ENCODE measurements around the gene LAPTM4A. TPM values are rescaled to one million over a fixed set of nuclear protein-coding genes. Genes with fewer than 3 reads are reported as not detected.
"Not testable (repeated sequence)": the region's sequence is repeated elsewhere in the genome, so short reads cannot be mapped to it uniquely, and the experiment has no call there.

The LAPTM4A gene
- total and polyA plus RNA-seq, 10 of the 15 experiments (the other 5 are each of a cell fraction or from before 2014, with no cell fraction given), result 17.8 to 107 (median 45.8) TPM

DNA sequence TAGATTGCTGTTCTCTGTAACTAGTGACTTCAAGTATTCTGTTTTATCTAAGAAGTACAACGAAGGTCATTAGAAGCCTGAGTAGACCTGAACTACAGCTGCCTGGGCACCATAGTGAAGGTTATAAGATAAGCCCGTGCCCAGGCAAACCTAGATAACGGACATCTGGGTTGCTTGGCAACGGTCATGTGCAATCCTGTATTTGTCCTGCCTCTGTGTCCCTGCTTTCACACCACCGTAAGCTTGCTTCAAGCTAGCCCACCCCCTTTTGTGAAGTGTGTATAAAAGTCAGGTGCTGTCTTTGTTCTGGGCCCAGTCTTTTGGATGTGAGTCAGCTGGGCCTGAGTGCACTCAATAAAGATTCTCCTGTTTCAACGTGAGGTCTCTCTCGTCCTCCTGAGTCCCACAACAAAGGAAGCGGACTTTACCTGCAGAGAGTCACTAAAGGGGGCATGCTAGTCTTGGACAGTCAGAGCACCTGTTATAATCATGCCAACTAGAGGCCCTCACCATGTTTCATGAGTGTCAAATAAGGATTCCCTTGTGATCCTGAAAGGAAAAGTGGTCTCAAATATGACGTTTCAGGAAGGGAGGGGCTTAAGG is 22.7 kb upstream of the LAPTM4A start:
- H3K4me2 ChIP-seq (ENCODE audit: control insufficient read depth, insufficient read depth); H3K4me3 ChIP-seq; H3K9ac ChIP-seq (ENCODE audit: control insufficient read depth, insufficient read depth, low read length); H3K27me3 ChIP-seq (replicated peaks in 1 of 2; ENCODE audit: control insufficient read depth in 2 of 2, insufficient read depth in 2 of 2, low read length in 1 of 2); H3K4me1 ChIP-seq (ENCODE audit: control insufficient read depth, insufficient read depth, low read length); H3K27ac ChIP-seq (ENCODE audit: control insufficient read depth, insufficient read depth); in situ Hi-C loops (cut with MboI); ATAC-seq; H3K79me2 ChIP-seq (ENCODE audit: control insufficient read depth, insufficient read depth, low read length); intact Hi-C loops (cut with micrococcal nuclease; ENCODE audit: unreplicated experiment); H4K20me1 ChIP-seq (ENCODE audit: control insufficient read depth, insufficient read depth); H3K9me3 ChIP-seq (replicated peaks; ENCODE audit: control insufficient read depth, insufficient read depth, low read length); H2AFZ ChIP-seq (ENCODE audit: control insufficient read depth, low read depth, low read length); FAIRE-seq; H3K36me3 ChIP-seq (ENCODE audit: control insufficient read depth in 2 of 2, insufficient read depth in 2 of 2, low read length in 1 of 2); DNase-seq (ENCODE audit: low read depth, low spot score); RAD21 ChIA-PET (ENCODE audit: unreplicated experiment); BruUV-seq (replicated peaks): not testable (repeated sequence)
- 26% methylated on average over 9 of the region's 9 CpGs for WGBS (ENCODE audit: insufficient coverage, insufficient replicate concordance, low lambda C conversion rate, missing lambda C conversion rate)
- POLR2A ChIA-PET, result interaction anchor here (0.6 kb wide), 1 partner anchor 46 kb away, joined by 4 read pairs; no protein-coding TSS in a partner anchor
- SMC1A ChIA-PET (ENCODE audit: uncharacterized antibody, unreplicated experiment), result interaction anchor here (1.1 kb wide), 1 partner anchor 16 kb away, joined by 3 read pairs; no protein-coding TSS in a partner anchor
- CTCF ChIA-PET, result interaction anchor here (1.0 kb wide), 1 partner anchor 58 kb away, joined by 4 read pairs; no protein-coding TSS in a partner anchor

DNA sequence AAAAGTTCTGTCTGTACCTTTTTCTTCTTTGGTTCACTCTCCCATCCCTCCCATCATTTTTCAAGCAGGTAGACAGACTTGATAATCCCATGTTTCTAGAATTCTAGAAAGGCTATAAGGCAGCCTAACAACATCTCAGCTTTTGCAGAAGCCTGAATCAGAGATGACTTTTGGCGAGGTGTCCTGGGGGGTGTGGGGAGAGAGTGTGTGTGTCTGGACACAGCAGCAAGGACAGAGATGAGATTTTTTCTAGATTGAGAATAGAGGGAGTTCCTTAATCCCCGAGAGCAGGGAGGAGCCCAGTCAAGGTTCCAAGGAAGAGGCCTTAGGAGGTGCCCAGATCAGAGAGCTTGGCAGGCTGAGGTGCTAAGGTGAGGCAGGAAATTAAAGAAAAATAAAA is 22.0 kb upstream of the LAPTM4A start:
- in situ Hi-C loops (cut with MboI) (no loop called here), intact Hi-C loops (cut with micrococcal nuclease; ENCODE audit: unreplicated experiment) (no loop called here)
- ChIA-PET CTCF (interaction anchor here (1.5 kb wide), 1 partner anchor 58 kb away, joined by 4 read pairs; no protein-coding TSS in a partner anchor), RAD21 (ENCODE audit: unreplicated experiment) (no interaction called here), SMC1A (ENCODE audit: uncharacterized antibody, unreplicated experiment) (interaction anchor here (0.6 to 0.8 kb wide), 2 partner anchors 58 to 1532 kb away, joined by 3 read pairs; no protein-coding TSS in a partner anchor), POLR2A (interaction anchor here (0.6 kb wide), 1 partner anchor 47 kb away, joined by 4 read pairs; no protein-coding TSS in a partner anchor)
- no peak overlapping the region for H3K9ac ChIP-seq (ENCODE audit: control insufficient read depth, insufficient read depth, low read length)
- no peaks in the 10 kb centered on the region; a peak in 2 of 4 replicates for H3K27me3 ChIP-seq (replicated peaks in 1 of 2; ENCODE audit: control insufficient read depth in 2 of 2, insufficient read depth in 2 of 2, low read length in 1 of 2)
- H3K79me2 ChIP-seq (ENCODE audit: control insufficient read depth, insufficient read depth, low read length), result no peaks in the 10 kb centered on the region
- H3K27ac ChIP-seq (ENCODE audit: control insufficient read depth, insufficient read depth), result no peak overlapping the region
- 48% methylated on average over 2 of the region's 2 CpGs for WGBS (ENCODE audit: insufficient coverage, insufficient replicate concordance, low lambda C conversion rate, missing lambda C conversion rate)
- no peaks in the 10 kb centered on the region for H3K9me3 ChIP-seq (replicated peaks; ENCODE audit: control insufficient read depth, insufficient read depth, low read length)
- H3K4me2 ChIP-seq (ENCODE audit: control insufficient read depth, insufficient read depth), result no peak overlapping the region
- DNase-seq (ENCODE audit: low read depth, low spot score) (no peak), FAIRE-seq (no peak), ATAC-seq (no peak)
- H3K4me1 ChIP-seq (ENCODE audit: control insufficient read depth, insufficient read depth, low read length), result no peaks in the 10 kb centered on the region
- BruUV-seq (replicated peaks), result no TSS peak
- H4K20me1 ChIP-seq (ENCODE audit: control insufficient read depth, insufficient read depth), result no peaks in the 10 kb centered on the region
- no peak overlapping the region for H2AFZ ChIP-seq (ENCODE audit: control insufficient read depth, low read depth, low read length)
- no peaks in the 10 kb centered on the region for H3K36me3 ChIP-seq (ENCODE audit: control insufficient read depth in 2 of 2, insufficient read depth in 2 of 2, low read length in 1 of 2)
- no peak overlapping the region for H3K4me3 ChIP-seq
- TF ChIP-seq MYB (IDR thresholded peaks at IDR 0.05; ENCODE audit: borderline replicate concordance, low read depth, low read length) (no peak), RCOR1 (conservative IDR thresholded peaks at IDR 0.05; ENCODE audit: low read depth, low read length) (no peak), BRCA1 (IDR thresholded peaks at IDR 0.05; ENCODE audit: low read depth, low read length) (no peak), SPI1 (IDR thresholded peaks at IDR 0.05; ENCODE audit: borderline replicate concordance, insufficient read depth, low read depth, low read length) (no peak), POU2F2 (IDR thresholded peaks at IDR 0.05; ENCODE audit: borderline replicate concordance, low read depth, low read length) (no peak), POLR2AphosphoS2 (IDR thresholded peaks at IDR 0.05; ENCODE audit: low read depth, low read length) (no peak), ATF3 (IDR thresholded peaks at IDR 0.05; ENCODE audit: borderline replicate concordance, extremely low read depth, low read depth, low read length) (no peak), TAF1 (IDR thresholded peaks at IDR 0.05; ENCODE audit: borderline replicate concordance, low read depth, low read length) (no peak), ZNF207 (IDR thresholded peaks at IDR 0.05; ENCODE audit: borderline replicate concordance) (no peak), TCF12 (IDR thresholded peaks at IDR 0.05; ENCODE audit: low read depth, low read length) (no peak), KDM1A (IDR thresholded peaks at IDR 0.05; ENCODE audit: borderline replicate concordance) (no peak), SRF (IDR thresholded peaks at IDR 0.05; ENCODE audit: low read depth in 2 of 2, low read length in 2 of 2) (no peak), RAD21 (IDR thresholded peaks at IDR 0.05; ENCODE audit: insufficient read depth, low read depth, low read length) (no peak)
- TF ChIP-seq, protein P1, sequence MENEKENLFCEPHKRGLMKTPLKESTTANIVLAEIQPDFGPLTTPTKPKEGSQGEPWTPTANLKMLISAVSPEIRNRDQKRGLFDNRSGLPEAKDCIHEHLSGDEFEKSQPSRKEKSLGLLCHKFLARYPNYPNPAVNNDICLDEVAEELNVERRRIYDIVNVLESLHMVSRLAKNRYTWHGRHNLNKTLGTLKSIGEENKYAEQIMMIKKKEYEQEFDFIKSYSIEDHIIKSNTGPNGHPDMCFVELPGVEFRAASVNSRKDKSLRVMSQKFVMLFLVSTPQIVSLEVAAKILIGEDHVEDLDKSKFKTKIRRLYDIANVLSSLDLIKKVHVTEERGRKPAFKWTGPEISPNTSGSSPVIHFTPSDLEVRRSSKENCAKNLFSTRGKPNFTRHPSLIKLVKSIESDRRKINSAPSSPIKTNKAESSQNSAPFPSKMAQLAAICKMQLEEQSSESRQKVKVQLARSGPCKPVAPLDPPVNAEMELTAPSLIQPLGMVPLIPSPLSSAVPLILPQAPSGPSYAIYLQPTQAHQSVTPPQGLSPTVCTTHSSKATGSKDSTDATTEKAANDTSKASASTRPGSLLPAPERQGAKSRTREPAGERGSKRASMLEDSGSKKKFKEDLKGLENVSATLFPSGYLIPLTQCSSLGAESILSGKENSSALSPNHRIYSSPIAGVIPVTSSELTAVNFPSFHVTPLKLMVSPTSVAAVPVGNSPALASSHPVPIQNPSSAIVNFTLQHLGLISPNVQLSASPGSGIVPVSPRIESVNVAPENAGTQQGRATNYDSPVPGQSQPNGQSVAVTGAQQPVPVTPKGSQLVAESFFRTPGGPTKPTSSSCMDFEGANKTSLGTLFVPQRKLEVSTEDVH (IDR thresholded peaks at IDR 0.05; ENCODE audit: low read depth, partially characterized antibody), result no peak
